Dendritic cell treated with granulocyte-macrophage colony-stimulating factor and Interleukin-4, amounts not matched to agents 40 ng/mL and 50 ng/mL, for 4 days (primary cell): Measurements from ENCODE around the gene MUC13.

Experiments used
- H3K27ac Mint-ChIP-seq: one replicate; pipeline ENCODE4 v1.8.0; 2022; ENCODE audit warnings: mild to moderate bottlenecking, mixed read lengths
- H3K27me3 Mint-ChIP-seq: one replicate; pipeline ENCODE4 v1.8.0; 2022; ENCODE audit warnings: mild to moderate bottlenecking, mixed read lengths
- H3K36me3 Mint-ChIP-seq: one replicate; pipeline ENCODE4 v1.8.0; 2022; ENCODE audit warnings: low read depth, mixed read lengths
- H3K4me1 Mint-ChIP-seq: one replicate; pipeline ENCODE4 v1.8.0; 2022; ENCODE audit warnings: low read depth, mixed read lengths
- H3K4me3 Mint-ChIP-seq: one replicate; pipeline ENCODE4 v1.8.0; 2022; ENCODE audit warnings: mild to moderate bottlenecking, moderate library complexity, mixed read lengths
- H3K9me3 Mint-ChIP-seq: one replicate; pipeline ENCODE4 v1.8.0; 2022; ENCODE audit warnings: mixed read lengths
- intact Hi-C: fragments of 100-400 bp; cut with micrococcal nuclease; formaldehyde crosslinking; loops from one replicate; pipeline ENCODE4 v1.15.0; 2022

MUC13 gene

DNA sequence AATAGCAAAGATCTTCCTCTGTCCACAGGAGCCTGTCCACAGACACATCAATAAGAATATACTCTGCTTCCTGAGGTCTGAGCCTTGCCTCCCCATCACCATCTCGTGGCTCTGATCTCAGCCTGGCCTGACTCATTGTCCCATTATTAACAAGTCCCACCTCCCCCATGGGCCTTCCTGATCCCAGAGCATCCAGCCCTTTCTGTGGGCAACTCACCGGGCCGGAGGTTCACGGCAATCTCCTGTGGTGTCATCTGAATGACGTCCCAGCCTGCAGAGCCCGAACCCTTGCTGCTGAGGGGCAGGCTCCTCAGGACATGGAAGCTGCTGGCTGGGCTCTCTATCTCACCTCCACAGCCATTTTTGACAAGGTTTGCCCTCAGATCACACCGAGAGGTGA is 75.5 kb downstream of the MUC13 start:
- Mint-ChIP-seq H3K36me3 (peaks cover 7% of the 10 kb centered on the region), H3K4me1 (peaks cover 36% of the 10 kb centered on the region), H3K27me3 (peaks cover 6% of the 10 kb centered on the region), H3K4me3 (no peak overlapping the region), H3K9me3 (no peaks in the 10 kb centered on the region), H3K27ac (no peak overlapping the region)
- intact Hi-C loops = no loop called here

GRCh38 chr3:124858275-124858674 is 76.3 kb downstream of the MUC13 start:
- no peaks in the 10 kb centered on the region for H3K9me3 Mint-ChIP-seq
- intact Hi-C loops = no loop called here

GRCh38 chr3:124856677-124857076 is 77.9 kb downstream of the MUC13 start:
- H3K9me3 Mint-ChIP-seq = no peaks in the 10 kb centered on the region
- H3K4me1 Mint-ChIP-seq = peaks cover 20% of the 10 kb centered on the region
- H3K4me3 Mint-ChIP-seq = no peak overlapping the region
- no peak overlapping the region for H3K27ac Mint-ChIP-seq
- H3K27me3 Mint-ChIP-seq = peaks cover 10% of the 10 kb centered on the region
- H3K36me3 Mint-ChIP-seq = peaks cover 7% of the 10 kb centered on the region
- intact Hi-C loops = no loop called here

More at GRCh38 chr3:124858275-124858674, 76.3 kb downstream of the MUC13 start:
- H3K27ac Mint-ChIP-seq = no peak overlapping the region
- no peak overlapping the region for H3K4me3 Mint-ChIP-seq
- peaks cover 6% of the 10 kb centered on the region for H3K27me3 Mint-ChIP-seq
- H3K36me3 Mint-ChIP-seq = peaks cover 7% of the 10 kb centered on the region
- H3K4me1 Mint-ChIP-seq = peaks cover 30% of the 10 kb centered on the region
